OCI-LY3 (cell line): Measurements from ENCODE around the gene SLC50A1.

ENCODE experiments used
- H2AFZ ChIP-seq: fragments of 200-600, 300-600 bp; shearing (Covaris generic); 2 replicates; pipeline ENCODE4 v1.6.0; 2014; ENCODE audit warnings: antibody characterized with exemption, low read depth, low read length
- H3K27ac ChIP-seq: fragments of 200-600, 300-600 bp; sonication (generic); 2 replicates; pipeline ENCODE4 v1.5.1; 2014; ENCODE audit warnings: mild to moderate bottlenecking, low read length, moderate library complexity, mixed read lengths
- H3K27me3 ChIP-seq: fragments of 200-600, 300-600 bp; sonication (generic); 2 replicates; pipeline ENCODE4 v1.6.1; 2014; ENCODE audit warnings: low read depth, low read length, mixed read lengths
- H3K36me3 ChIP-seq: fragments of 200-600, 300-600 bp; sonication (generic); replicated peaks from 2 replicates; pipeline ENCODE3; 2014; ENCODE audit warnings: low read depth, low read length, mixed read lengths
- H3K4me1 ChIP-seq: fragments of 300-600, 200-600 bp; sonication (generic); 2 replicates; pipeline ENCODE4 v1.6.1; 2014; ENCODE audit warnings: low read length, mixed read lengths
- H3K4me2 ChIP-seq: fragments of 200-600, 300-600 bp; sonication (generic); 2 replicates; pipeline ENCODE4 v1.6.1; 2014; ENCODE audit warnings: low read length, mixed read lengths
- H3K4me3 ChIP-seq: fragments of 300-600, 200-600 bp; sonication (generic); 2 replicates; pipeline ENCODE4 v1.5.1; 2014; ENCODE audit warnings: antibody characterized with exemption, mild to moderate bottlenecking, low read length, moderate library complexity
- H3K79me2 ChIP-seq: fragments of 300-600, 200-600 bp; shearing (Covaris generic); 2 replicates; pipeline ENCODE4 v1.6.1; 2014; ENCODE audit warnings: mild to moderate bottlenecking, low read length, mixed read lengths
- H3K9ac ChIP-seq: fragments of 300-600, 200-600 bp; shearing (Covaris generic); 2 replicates; pipeline ENCODE4 v1.6.0; 2014; ENCODE audit warnings: mild to moderate bottlenecking, low read length, moderate library complexity
- H3K9me3 ChIP-seq: fragments of 200-600, 300-600 bp; shearing (Covaris generic); 2 replicates; pipeline ENCODE4 v1.6.1; 2014; ENCODE audit warnings: low read length, mixed read lengths; ENCODE audit not compliant: insufficient read depth
- H4K20me1 ChIP-seq: fragments of 200-600, 300-600 bp; sonication (generic); 2 replicates; pipeline ENCODE4 v1.6.1; 2016; ENCODE audit warnings: low read length, mixed read lengths; ENCODE audit not compliant: insufficient read depth
- EZH2phosphoT487 ChIP-seq: fragments of 200-600 bp; shearing (Covaris generic); IDR thresholded peaks from 2 replicates; pipeline ENCODE4 v1.6.1; 2018; ENCODE audit warnings: antibody characterized with exemption, mixed run types, low read depth
- TF ChIP-seq, protein P1 (sequence below): fragments of 200-600, 300-600 bp; sonication (generic); IDR thresholded peaks from 2 replicates; pipeline ENCODE4 v1.5.1; 2014; ENCODE audit warnings: antibody characterized with exemption, low read length, low read depth

SLC50A1 gene, protein sequence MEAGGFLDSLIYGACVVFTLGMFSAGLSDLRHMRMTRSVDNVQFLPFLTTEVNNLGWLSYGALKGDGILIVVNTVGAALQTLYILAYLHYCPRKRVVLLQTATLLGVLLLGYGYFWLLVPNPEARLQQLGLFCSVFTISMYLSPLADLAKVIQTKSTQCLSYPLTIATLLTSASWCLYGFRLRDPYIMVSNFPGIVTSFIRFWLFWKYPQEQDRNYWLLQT

DNA sequence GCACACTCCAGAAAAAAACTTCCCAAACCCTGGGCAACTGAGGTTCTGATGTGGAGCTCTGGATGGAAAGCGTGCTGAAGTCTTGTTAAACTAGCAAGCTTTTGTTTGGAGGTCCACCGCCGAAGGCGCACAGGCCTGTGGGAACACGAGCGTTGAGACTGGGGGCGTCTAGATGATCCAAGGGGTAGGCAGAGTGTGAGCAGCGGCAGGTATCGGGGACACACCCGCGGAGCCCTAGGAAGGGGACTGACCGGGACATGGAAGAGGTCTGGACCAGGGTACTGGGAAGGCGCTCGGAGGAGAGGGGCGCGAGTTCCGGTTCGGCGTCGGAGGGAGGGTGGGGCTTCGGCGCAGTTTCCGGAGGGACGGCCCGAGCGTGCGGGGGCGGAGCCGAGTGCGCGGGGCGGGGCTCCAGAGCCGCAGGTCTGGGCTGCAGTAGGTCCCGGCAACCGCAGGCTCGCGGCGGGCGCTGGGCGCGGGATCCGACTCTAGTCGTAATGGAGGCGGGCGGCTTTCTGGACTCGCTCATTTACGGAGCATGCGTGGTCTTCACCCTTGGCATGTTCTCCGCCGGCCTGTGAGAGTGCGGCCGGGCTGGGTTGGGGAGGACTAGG, at the start of gene SLC50A1:
Gene SLC50A1 (plus strand): TSS at position 438 of the 614 bp plus-strand sequence. CDS start 60 bp downstream, at position 498.
- H3K79me2 ChIP-seq: peaks cover 41% of the 10 kb centered on the region
- H4K20me1 ChIP-seq: no peaks in the 10 kb centered on the region
- peaks cover 14% of the 10 kb centered on the region for H3K36me3 ChIP-seq
- no peaks in the 10 kb centered on the region for H3K27me3 ChIP-seq
- no peaks in the 10 kb centered on the region for H3K9me3 ChIP-seq
- H2AFZ ChIP-seq: peak within 1 kb of the TSS; percentile 87
- H3K27ac ChIP-seq: peak within 1 kb of the TSS; percentile 75
- peak within 1 kb of the TSS; percentile 97 for H3K4me2 ChIP-seq
- TF ChIP-seq, protein P1, sequence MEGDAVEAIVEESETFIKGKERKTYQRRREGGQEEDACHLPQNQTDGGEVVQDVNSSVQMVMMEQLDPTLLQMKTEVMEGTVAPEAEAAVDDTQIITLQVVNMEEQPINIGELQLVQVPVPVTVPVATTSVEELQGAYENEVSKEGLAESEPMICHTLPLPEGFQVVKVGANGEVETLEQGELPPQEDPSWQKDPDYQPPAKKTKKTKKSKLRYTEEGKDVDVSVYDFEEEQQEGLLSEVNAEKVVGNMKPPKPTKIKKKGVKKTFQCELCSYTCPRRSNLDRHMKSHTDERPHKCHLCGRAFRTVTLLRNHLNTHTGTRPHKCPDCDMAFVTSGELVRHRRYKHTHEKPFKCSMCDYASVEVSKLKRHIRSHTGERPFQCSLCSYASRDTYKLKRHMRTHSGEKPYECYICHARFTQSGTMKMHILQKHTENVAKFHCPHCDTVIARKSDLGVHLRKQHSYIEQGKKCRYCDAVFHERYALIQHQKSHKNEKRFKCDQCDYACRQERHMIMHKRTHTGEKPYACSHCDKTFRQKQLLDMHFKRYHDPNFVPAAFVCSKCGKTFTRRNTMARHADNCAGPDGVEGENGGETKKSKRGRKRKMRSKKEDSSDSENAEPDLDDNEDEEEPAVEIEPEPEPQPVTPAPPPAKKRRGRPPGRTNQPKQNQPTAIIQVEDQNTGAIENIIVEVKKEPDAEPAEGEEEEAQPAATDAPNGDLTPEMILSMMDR: no peak
- no peak for TF ChIP-seq EZH2phosphoT487
- H3K9ac ChIP-seq: peak within 1 kb of the TSS; percentile 97
- peak within 1 kb of the TSS; percentile 92 for H3K4me3 ChIP-seq
- peaks cover 19% of the 10 kb centered on the region for H3K4me1 ChIP-seq

DNA sequence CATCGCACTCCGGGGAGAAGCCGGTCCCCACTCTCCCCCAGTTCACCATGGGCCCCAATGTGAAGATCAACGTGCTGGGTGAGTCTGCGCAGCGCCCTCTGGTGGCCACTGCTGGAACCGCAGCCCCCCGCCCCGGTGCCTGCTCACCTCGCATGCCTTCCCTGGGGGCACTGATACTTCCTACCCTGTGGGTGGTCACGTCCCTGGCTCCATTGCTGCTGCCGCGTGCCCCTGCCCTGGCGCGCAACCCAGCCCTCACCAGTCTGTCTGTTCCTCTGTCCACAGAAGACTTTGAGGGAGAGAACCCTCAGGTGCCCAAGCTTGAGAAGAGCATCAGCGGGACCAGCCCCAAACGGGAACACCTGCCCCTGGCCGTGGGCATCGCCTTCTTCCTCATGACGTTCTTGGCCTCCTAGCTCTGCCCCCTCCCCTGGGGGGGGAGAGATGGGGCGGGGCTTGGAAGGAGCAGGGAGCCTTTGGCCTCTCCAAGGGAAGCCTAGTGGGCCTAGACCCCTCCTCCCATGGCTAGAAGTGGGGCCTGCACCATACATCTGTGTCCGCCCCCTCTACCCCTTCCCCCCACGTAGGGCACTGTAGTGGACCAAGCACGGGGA, 49.4 kb upstream of the SLC50A1 start:
- H3K79me2 ChIP-seq: no peaks in the 10 kb centered on the region
- peaks cover 5% of the 10 kb centered on the region for H3K27me3 ChIP-seq
- H3K4me2 ChIP-seq: peak overlapping the region; percentile 79
- peak overlapping the region; percentile 85 for H3K4me3 ChIP-seq
- H3K9me3 ChIP-seq: no peaks in the 10 kb centered on the region
- no peaks in the 10 kb centered on the region for H4K20me1 ChIP-seq
- peaks cover 25% of the 10 kb centered on the region for H3K4me1 ChIP-seq
- peak overlapping the region; percentile 75 for H3K27ac ChIP-seq
- H2AFZ ChIP-seq: peak overlapping the region; percentile 84; the same call in 1 of the 2 replicates
- H3K36me3 ChIP-seq: peaks cover 3% of the 10 kb centered on the region
- no peak for TF ChIP-seq EZH2phosphoT487
- TF ChIP-seq, protein P1: peak; percentile 90
- H3K9ac ChIP-seq: peak overlapping the region; percentile 63

DNA sequence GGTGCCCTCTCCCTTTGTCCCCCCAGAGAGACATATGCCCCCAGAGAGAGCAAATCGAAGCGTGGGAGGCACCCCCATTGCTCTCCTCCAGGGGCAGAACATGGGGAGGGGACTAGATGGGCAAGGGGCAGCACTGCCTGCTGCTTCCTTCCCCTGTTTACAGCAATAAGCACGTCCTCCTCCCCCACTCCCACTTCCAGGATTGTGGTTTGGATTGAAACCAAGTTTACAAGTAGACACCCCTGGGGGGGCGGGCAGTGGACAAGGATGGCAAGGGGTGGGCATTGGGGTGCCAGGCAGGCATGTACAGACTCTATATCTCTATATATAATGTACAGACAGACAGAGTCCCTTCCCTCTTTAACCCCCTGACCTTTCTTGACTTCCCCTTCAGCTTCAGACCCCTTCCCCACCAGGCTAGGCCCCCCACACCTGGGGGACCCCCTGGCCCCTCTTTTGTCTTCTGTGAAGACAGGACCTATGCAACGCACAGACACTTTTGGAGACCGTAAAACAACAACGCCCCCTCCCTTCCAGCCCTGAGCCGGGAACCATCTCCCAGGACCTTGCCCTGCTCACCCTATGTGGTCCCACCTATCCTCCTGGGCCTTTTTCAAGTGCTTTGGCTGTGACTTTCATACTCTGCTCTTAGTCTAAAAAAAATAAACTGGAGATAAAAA, 48.7 kb upstream of the SLC50A1 start:
- H3K36me3 ChIP-seq: peaks cover 3% of the 10 kb centered on the region
- H4K20me1 ChIP-seq: no peaks in the 10 kb centered on the region
- H3K79me2 ChIP-seq: no peaks in the 10 kb centered on the region
- H3K4me1 ChIP-seq: peaks cover 28% of the 10 kb centered on the region
- peak overlapping the region; percentile 85; the same call in 1 of the 2 replicates for H3K4me3 ChIP-seq
- TF ChIP-seq, protein P1: peak; percentile 46
- no peak for TF ChIP-seq EZH2phosphoT487
- no peaks in the 10 kb centered on the region for H3K9me3 ChIP-seq
- no peak overlapping the region for H2AFZ ChIP-seq
- H3K27ac ChIP-seq: no peak overlapping the region
- no peak overlapping the region for H3K9ac ChIP-seq
- peak overlapping the region; percentile 79 for H3K4me2 ChIP-seq
- H3K27me3 ChIP-seq: no peaks in the 10 kb centered on the region
